PFSK-1 (cell line): ENCODE data around the gene B3GNT9.
A peak's percentile ranks its signal among the peaks of the same experiment; 100 is the strongest.

Source experiments
- FOXP2 ChIP-seq: optimal IDR thresholded peaks from 2 replicates; pipeline ENCODE3; 2011; ENCODE audit warnings: borderline replicate concordance, control low read depth, inconsistent platforms; ENCODE audit not compliant: insufficient read depth; ENCODE audit errors: extremely low read length, extremely low read depth
- POLR2AphosphoS5 ChIP-seq: IDR thresholded peaks from 2 replicates; pipeline ENCODE4 v1.6.1; 2012; ENCODE audit warnings: low read depth, mild to moderate bottlenecking, control low read depth, low read length, moderate library complexity
- SIN3A ChIP-seq: IDR thresholded peaks from 2 replicates; pipeline ENCODE4 v1.6.1; 2012; ENCODE audit warnings: mild to moderate bottlenecking, low read length, moderate library complexity, borderline replicate concordance; ENCODE audit not compliant: insufficient read depth
- TAF1 ChIP-seq: IDR thresholded peaks from 2 replicates; pipeline ENCODE4 v1.6.1; 2012; ENCODE audit warnings: low read length, control low read depth, borderline replicate concordance; ENCODE audit not compliant: insufficient read depth
- TF ChIP-seq, protein P1 (sequence below), 2 experiments: IDR thresholded peaks; 2 replicates each; pipeline versions ENCODE4 v1.6.1 to v1.8.0; 2011 to 2012; ENCODE audit warnings: low read depth in 2 of 2, low read length in 2 of 2, control low read depth in 1 of 2, inconsistent platforms in 1 of 2, mild to moderate bottlenecking in 1 of 2, moderate library complexity in 1 of 2; ENCODE audit not compliant: insufficient read depth in 1 of 2

Gene B3GNT9

DNA sequence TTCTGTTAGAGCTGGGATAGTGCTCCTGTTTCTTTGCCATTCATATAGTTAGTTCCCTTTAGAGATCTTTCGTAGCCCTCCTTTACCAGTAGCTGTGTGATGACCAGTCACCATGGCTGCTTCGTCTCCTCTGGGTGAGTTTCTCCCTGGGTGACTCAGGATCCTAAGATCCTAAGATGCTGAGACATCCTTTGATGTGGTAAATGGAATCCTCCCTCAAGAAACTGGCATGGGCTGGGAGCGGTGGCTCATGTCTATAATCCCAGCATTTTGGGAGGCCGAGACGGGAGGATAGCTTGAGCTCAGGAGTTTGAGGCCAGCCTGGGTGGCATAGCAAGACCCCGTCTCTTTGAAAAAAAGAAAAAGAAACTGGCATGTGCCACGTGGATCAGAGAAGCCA, 35.2 kb downstream of the B3GNT9 start:
- TF ChIP-seq FOXP2 (no peak), POLR2AphosphoS5 (no peak), TAF1 (no peak), SIN3A (no peak)
- TF ChIP-seq, protein P1, sequence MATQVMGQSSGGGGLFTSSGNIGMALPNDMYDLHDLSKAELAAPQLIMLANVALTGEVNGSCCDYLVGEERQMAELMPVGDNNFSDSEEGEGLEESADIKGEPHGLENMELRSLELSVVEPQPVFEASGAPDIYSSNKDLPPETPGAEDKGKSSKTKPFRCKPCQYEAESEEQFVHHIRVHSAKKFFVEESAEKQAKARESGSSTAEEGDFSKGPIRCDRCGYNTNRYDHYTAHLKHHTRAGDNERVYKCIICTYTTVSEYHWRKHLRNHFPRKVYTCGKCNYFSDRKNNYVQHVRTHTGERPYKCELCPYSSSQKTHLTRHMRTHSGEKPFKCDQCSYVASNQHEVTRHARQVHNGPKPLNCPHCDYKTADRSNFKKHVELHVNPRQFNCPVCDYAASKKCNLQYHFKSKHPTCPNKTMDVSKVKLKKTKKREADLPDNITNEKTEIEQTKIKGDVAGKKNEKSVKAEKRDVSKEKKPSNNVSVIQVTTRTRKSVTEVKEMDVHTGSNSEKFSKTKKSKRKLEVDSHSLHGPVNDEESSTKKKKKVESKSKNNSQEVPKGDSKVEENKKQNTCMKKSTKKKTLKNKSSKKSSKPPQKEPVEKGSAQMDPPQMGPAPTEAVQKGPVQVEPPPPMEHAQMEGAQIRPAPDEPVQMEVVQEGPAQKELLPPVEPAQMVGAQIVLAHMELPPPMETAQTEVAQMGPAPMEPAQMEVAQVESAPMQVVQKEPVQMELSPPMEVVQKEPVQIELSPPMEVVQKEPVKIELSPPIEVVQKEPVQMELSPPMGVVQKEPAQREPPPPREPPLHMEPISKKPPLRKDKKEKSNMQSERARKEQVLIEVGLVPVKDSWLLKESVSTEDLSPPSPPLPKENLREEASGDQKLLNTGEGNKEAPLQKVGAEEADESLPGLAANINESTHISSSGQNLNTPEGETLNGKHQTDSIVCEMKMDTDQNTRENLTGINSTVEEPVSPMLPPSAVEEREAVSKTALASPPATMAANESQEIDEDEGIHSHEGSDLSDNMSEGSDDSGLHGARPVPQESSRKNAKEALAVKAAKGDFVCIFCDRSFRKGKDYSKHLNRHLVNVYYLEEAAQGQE (IDR thresholded peaks at IDR 0.05; ENCODE audit: insufficient read depth in 1 of 2, low read depth in 2 of 2, low read length in 2 of 2), result no peak

DNA sequence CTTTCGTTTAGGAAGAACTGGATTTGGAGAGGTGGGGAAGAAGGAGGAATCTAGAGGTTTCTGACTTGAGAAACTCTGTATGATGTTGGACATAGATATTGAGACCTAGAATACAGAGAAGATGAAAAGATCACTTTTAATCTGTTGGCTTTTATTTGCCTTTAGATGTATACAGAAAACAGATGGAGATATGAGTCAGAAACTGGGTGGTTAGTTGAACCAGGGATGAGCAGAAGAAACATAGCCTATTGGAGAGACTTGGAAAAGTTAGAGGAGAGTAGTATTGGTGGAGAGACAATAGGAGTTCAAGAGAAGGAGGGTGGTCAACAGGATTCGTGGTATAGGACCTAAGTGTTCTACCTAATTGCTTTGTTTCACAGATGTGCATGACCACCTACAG, 36.0 kb downstream of the B3GNT9 start:
- TF ChIP-seq, protein P1 (IDR thresholded peaks at IDR 0.05; ENCODE audit: insufficient read depth in 1 of 2, low read depth in 2 of 2, low read length in 2 of 2), result no peak
- TF ChIP-seq SIN3A, result no peak

DNA sequence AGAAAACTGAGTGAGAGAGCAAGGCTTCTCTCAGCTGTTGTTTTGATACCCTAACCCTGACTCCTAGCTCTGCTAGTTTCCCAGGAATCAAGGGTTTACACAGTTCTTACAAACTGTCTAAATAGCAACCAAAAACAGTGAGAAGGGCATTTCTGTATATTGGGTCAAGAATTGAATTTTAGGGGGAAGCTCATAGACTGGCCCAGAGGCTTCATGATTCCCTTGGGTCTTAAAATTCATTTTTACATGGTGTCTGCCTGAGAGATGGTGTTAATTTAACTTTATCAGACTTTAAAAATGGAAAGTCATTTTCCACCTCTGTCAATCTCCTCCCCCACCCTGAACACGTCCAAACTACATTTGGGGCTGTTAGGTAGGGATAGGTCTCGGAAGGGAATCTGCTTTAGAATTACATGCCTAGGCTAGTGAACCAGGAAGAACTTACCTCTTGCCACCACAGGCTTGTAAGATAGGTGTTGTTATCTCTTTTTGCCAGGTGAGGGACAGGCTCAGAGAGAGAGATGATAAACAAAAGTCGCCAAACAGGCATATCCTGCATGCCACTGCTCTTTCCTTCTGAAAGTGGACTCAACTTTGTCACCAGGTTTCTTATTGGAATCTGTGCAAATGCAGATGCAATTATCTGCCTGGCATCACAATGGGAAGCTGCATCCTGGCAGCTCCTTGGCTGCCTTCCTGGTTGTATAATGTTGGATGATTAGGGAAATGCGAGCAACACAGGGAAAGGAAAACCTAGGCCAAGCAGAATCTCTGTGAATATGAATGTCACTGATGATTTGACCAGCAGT, 38.0 kb downstream of the B3GNT9 start:
- TF ChIP-seq TAF1, result no peak
- no peak for TF ChIP-seq SIN3A
- TF ChIP-seq FOXP2, result no peak
- TF ChIP-seq, protein P1 (IDR thresholded peaks at IDR 0.05; ENCODE audit: insufficient read depth in 1 of 2, low read depth in 2 of 2, low read length in 2 of 2), result no peak
- TF ChIP-seq POLR2AphosphoS5, result no peak

DNA sequence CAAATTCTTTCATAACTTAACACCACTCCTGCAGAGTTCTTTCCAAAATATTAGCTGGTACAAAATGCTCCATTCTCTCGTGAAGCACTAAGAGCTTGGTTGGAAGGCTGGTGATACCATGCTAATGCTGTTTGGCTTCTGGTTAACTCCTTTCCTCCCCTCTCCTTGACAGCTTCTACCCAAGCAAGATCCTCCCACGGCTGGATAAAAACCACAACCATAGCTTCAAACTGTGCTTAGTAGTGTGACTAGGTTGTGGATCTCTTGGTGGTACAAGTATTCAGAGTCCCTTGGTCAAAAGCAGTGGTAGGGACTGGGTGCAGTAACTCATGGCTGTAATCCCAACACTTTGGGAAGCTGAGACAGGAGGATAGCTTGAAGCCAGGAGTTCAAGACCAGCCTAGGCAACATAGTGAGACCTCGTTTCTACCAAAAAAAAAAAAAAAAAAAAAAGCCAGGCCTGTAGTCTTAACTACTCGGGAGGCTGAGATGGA, 38.8 kb downstream of the B3GNT9 start:
- TF ChIP-seq POLR2AphosphoS5 (no peak), FOXP2 (no peak), TAF1 (no peak), SIN3A (no peak)
- TF ChIP-seq, protein P1 (IDR thresholded peaks at IDR 0.05; ENCODE audit: insufficient read depth in 1 of 2, low read depth in 2 of 2, low read length in 2 of 2), result no peak

DNA sequence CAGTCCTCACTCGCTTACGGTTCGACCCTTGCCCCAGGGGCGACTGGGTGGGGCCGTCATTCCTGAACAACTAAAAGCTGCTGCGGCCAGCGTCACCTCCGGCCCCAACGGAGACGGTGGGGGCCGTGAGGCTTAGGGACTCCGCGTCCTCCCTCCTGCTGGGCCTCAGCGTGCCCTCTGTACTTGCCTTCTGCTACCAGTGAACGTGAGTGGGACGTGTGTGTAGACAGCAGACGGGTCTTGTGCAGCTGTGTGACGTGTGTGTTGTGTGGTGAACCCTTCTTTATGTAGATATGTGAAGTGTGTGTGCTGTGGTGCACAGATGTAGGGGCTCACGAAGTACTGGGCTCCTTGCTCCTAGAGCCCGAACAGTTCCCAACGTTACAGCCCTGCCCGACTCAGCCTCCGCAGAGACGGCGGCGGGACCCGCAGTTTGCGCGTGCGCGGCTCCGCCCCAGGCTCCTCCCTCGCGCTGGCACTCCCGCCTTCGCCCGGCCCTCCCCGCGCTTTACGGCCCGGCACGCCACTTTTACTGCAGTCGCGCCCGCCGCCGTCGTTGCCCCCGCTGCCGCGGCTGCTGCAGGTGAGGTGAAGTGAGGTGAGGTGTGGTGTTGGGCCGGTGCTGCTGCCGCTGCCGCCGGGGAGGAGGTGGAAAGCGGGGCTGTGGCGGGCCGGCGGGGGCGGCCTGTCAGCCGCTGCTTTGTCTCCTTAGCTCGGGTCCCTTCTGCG, 41.2 kb downstream of the B3GNT9 start, which contains the start of gene PHAF1:
Gene PHAF1, plus strand, starts transcription at position 535 of the 729 bp plus-strand sequence. CDS start 235 bp downstream, outside the sequence.
- peak; percentile 82; the same call in 1 of the 2 replicates for TF ChIP-seq TAF1
- TF ChIP-seq FOXP2, result no peak
- TF ChIP-seq POLR2AphosphoS5, result peak; percentile 91
- TF ChIP-seq SIN3A, result 0 out of 2 replicates have a peak, but pooled peaks have one; percentile 44
- TF ChIP-seq, protein P1 (IDR thresholded peaks at IDR 0.05; ENCODE audit: insufficient read depth in 1 of 2, low read depth in 2 of 2, low read length in 2 of 2), result peak in 1 of 2 experiments; percentile 37; a peak in 1 of 4 replicates
